HepG2 (cell line): ENCODE results near the gene STX1B. TPM values are rescaled to one million over a fixed set of nuclear protein-coding genes. Genes with fewer than 3 reads are reported as not detected.

Experiments
- CBFB ChIP-seq: sonication (generic); formaldehyde crosslinking; IDR thresholded peaks from 2 replicates; pipeline ENCODE4 v1.4.0; 2020; ENCODE audit warnings: missing genetic modification reagents
- DDIT3 ChIP-seq: sonication (generic); formaldehyde crosslinking; IDR thresholded peaks from 2 replicates; pipeline ENCODE4 v1.4.0; 2020; ENCODE audit warnings: mild to moderate bottlenecking, missing genetic modification reagents
- DMAP1 ChIP-seq: IDR thresholded peaks from 2 replicates; pipeline ENCODE4 v1.6.1; 2016
- FOXM1 ChIP-seq: sonication (generic); formaldehyde crosslinking; IDR thresholded peaks from 2 replicates; pipeline ENCODE4 v1.5.0; 2020; ENCODE audit warnings: missing genetic modification reagents
- HCFC1 ChIP-seq: fragments of 150-350 bp; IDR thresholded peaks from 2 replicates; pipeline ENCODE4 v1.6.1; 2014; ENCODE audit warnings: low read depth, low read length
- KAT7 ChIP-seq: IDR thresholded peaks from 2 replicates; pipeline ENCODE4 v1.6.1; 2018; ENCODE audit warnings: borderline replicate concordance, missing compliant biosample characterization
- MYNN ChIP-seq: sonication (generic); formaldehyde crosslinking; IDR thresholded peaks from 2 replicates; pipeline ENCODE4 v1.4.0; 2020; ENCODE audit warnings: mild to moderate bottlenecking, low read depth, missing genetic modification reagents
- NCOA2 ChIP-seq: sonication (generic); formaldehyde crosslinking; IDR thresholded peaks from 2 replicates; pipeline ENCODE4 v1.8.0; 2022; ENCODE audit warnings: inconsistent platforms
- PLRG1 ChIP-seq: fragments of 450-650 bp; conservative IDR thresholded peaks from 2 replicates; pipeline ENCODE4 v1.6.1; 2016
- POLR2AphosphoS5 ChIP-seq: IDR thresholded peaks from 2 replicates; pipeline ENCODE4 v1.6.1; 2012; ENCODE audit warnings: low read depth, low read length
- RARG ChIP-seq: sonication (generic); formaldehyde crosslinking; IDR thresholded peaks from 2 replicates; pipeline ENCODE4 v1.4.0; 2020; ENCODE audit warnings: low read depth, mild to moderate bottlenecking, missing genetic modification reagents
- SETDB1 ChIP-seq: sonication (generic); formaldehyde crosslinking; IDR thresholded peaks from 2 replicates; pipeline ENCODE4 v1.5.1; 2020; ENCODE audit warnings: missing genetic modification reagents, mild to moderate bottlenecking, borderline replicate concordance
- SNAI1 ChIP-seq: sonication (generic); formaldehyde crosslinking; IDR thresholded peaks from 2 replicates; pipeline ENCODE4 v1.5.0; 2020; ENCODE audit warnings: mild to moderate bottlenecking, missing genetic modification reagents, borderline replicate concordance
- XRCC5 ChIP-seq: fragments of 200-400 bp; formaldehyde crosslinking; optimal IDR thresholded peaks from 2 replicates; pipeline ENCODE3; 2017; ENCODE audit warnings: mild to moderate bottlenecking, low read length
- ZNF362 ChIP-seq: sonication (generic); formaldehyde crosslinking; IDR thresholded peaks from 2 replicates; pipeline ENCODE4 v1.4.0; 2020; ENCODE audit warnings: missing genetic modification reagents, mild to moderate bottlenecking, borderline replicate concordance
- ZNF598 ChIP-seq: sonication (generic); formaldehyde crosslinking; IDR thresholded peaks from 2 replicates; pipeline ENCODE4 v1.5.1; 2020; ENCODE audit warnings: mild to moderate bottlenecking, missing genetic modification reagents, borderline replicate concordance
- ZNF639 ChIP-seq: conservative IDR thresholded peaks from 2 replicates; pipeline ENCODE4 v1.6.1; 2018; ENCODE audit warnings: missing genetic modification reagents
- ZNF749 ChIP-seq: sonication (generic); formaldehyde crosslinking; IDR thresholded peaks from 2 replicates; pipeline ENCODE4 v1.8.0; 2022; ENCODE audit warnings: mild to moderate bottlenecking, missing genetic modification reagents, moderate library complexity, borderline replicate concordance
- ZNF766 ChIP-seq: sonication (generic); formaldehyde crosslinking; IDR thresholded peaks from 2 replicates; pipeline ENCODE4 v1.5.0; 2020; ENCODE audit warnings: missing genetic modification reagents, borderline replicate concordance
- ZNF776 ChIP-seq: sonication (generic); formaldehyde crosslinking; IDR thresholded peaks from 2 replicates; pipeline ENCODE4 v1.4.0; 2020; ENCODE audit warnings: mild to moderate bottlenecking, missing genetic modification reagents
- ZNF816 ChIP-seq: sonication (generic); formaldehyde crosslinking; IDR thresholded peaks from 2 replicates; pipeline ENCODE4 v1.8.0; 2022; ENCODE audit warnings: missing genetic modification reagents, mild to moderate bottlenecking, borderline replicate concordance
- polyA plus RNA-seq, 8 experiments: library from polyadenylated mRNA; depleted of rRNA in 3 of 8; stranded (reverse) in 7 of 8; unstranded in 1 of 8; fragments of >200 nt; fragmentation: Illumina TruSeq in 4 of 8; extraction: Trizol in 4 of 8; gene quantifications; 2 replicates each; pipeline versions ENCODE4 v1.2.1 to v1.2.3, GENCODE V29; 2011 to 2016; ENCODE audit warnings: low read depth in 4 of 8, missing spikeins in 1 of 8, mixed read lengths in 1 of 8; ENCODE audit not compliant: insufficient read depth in 1 of 8
- total RNA-seq, 5 experiments: library from RNA; depleted of rRNA; stranded (reverse); fragments of >200 nt; fragmentation: Illumina TruSeq; extraction: Trizol; gene quantifications; 2 replicates each; pipeline ENCODE4 v1.2.3, GENCODE V29; 2016; ENCODE audit warnings: low read depth in 1 of 5
- TF ChIP-seq, protein P1 (sequence below): sonication (generic); formaldehyde crosslinking; IDR thresholded peaks from 2 replicates; pipeline ENCODE4 v1.4.0; 2020; ENCODE audit warnings: missing genetic modification reagents
- TF ChIP-seq, protein P2 (sequence below): sonication (generic); formaldehyde crosslinking; IDR thresholded peaks from 2 replicates; pipeline ENCODE4 v1.4.0; 2020; ENCODE audit warnings: missing genetic modification reagents, low read depth, mild to moderate bottlenecking, borderline replicate concordance
- TF ChIP-seq, protein P3 (sequence below): sonication (generic); formaldehyde crosslinking; IDR thresholded peaks from 2 replicates; pipeline ENCODE4 v1.4.0; 2020; ENCODE audit warnings: low read depth, mild to moderate bottlenecking, missing genetic modification reagents

The STX1B gene
- total and polyA plus RNA-seq, 2 of the 13 experiments (the other 11 are each of a cell fraction or from before 2014, with no cell fraction given) = 2.1 to 3.0 TPM

GRCh38 chr16:31033709-31034492 lies 23.5 kb upstream of the STX1B start (continued):
- TF ChIP-seq SNAI1 (CRISPR knock-in tag) (peak; percentile 81; the same call in 1 of the 2 replicates), MYNN (CRISPR knock-in tag) (no peak), FOXM1 (CRISPR knock-in tag) (no peak), HCFC1 (peak; percentile 94), ZNF749 (CRISPR knock-in tag) (no peak), ZNF816 (CRISPR knock-in tag) (no peak), KAT7 (CRISPR knock-in tag) (no peak; the same call in 1 of the 2 replicates), DMAP1 (CRISPR knock-in tag) (no peak), ZNF362 (CRISPR knock-in tag) (no peak), DDIT3 (no peak), SETDB1 (CRISPR knock-in tag) (no peak), ZNF639 (CRISPR knock-in tag) (no peak; the same call in 1 of the 2 replicates), PLRG1 (no peak), ZNF766 (CRISPR knock-in tag) (no peak), POLR2AphosphoS5 (peak; percentile 99), RARG (CRISPR knock-in tag) (no peak), ZNF598 (CRISPR knock-in tag) (peak; percentile 89; the same call in 1 of the 2 replicates), ZNF776 (CRISPR knock-in tag) (0 out of 2 replicates have a peak, but pooled peaks have one; percentile 35), XRCC5 (no peak), NCOA2 (CRISPR knock-in tag) (peak; percentile 54; the same call in 1 of the 2 replicates), CBFB (no peak)
- TF ChIP-seq, protein P1, sequence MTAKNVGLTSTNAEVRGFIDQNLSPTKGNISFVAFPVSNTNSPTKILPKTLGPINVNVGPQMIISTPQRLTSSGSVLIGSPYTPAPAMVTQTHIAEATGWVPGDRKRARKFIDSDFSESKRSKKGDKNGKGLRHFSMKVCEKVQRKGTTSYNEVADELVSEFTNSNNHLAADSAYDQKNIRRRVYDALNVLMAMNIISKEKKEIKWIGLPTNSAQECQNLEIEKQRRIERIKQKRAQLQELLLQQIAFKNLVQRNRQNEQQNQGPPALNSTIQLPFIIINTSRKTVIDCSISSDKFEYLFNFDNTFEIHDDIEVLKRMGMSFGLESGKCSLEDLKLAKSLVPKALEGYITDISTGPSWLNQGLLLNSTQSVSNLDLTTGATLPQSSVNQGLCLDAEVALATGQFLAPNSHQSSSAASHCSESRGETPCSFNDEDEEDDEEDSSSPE (CRISPR knock-in tag) = no peak
- TF ChIP-seq, protein P2, sequence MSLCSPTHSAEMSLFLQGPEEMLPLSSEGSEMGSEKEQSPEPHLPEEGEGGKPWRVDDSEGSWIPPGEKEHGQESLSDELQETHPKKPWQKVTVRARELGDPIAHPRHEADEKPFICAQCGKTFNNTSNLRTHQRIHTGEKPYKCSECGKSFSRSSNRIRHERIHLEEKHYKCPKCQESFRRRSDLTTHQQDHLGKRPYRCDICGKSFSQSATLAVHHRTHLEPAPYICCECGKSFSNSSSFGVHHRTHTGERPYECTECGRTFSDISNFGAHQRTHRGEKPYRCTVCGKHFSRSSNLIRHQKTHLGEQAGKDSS (CRISPR knock-in tag) = no peak
- TF ChIP-seq, protein P3, sequence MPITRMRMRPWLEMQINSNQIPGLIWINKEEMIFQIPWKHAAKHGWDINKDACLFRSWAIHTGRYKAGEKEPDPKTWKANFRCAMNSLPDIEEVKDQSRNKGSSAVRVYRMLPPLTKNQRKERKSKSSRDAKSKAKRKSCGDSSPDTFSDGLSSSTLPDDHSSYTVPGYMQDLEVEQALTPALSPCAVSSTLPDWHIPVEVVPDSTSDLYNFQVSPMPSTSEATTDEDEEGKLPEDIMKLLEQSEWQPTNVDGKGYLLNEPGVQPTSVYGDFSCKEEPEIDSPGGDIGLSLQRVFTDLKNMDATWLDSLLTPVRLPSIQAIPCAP (CRISPR knock-in tag) = no peak
